Activated T-helper 2 cell treated with anti-CD3 and anti-CD28 coated beads, Interferon-gamma antibody, Interleukin-2, Interleukin-4, amounts not matched to agents 10 μg/mL and 5 μg/mL and 100 μg/mL, durations not matched to agents 14 hours and 24 hours and 36 hours (primary cell): Measurements from ENCODE around the gene HCRTR1. TPM values are rescaled to one million over a fixed set of nuclear protein-coding genes. Genes with fewer than 3 reads are reported as not detected.

Experiments used
- DNase-seq: peaks from one replicate; pipeline ENCODE4 v3.0.0; 2021; ENCODE audit warnings: low spot score
- H3K27ac Mint-ChIP-seq: one replicate; pipeline ENCODE4 v1.8.0; 2021; ENCODE audit warnings: mixed read lengths
- H3K27me3 Mint-ChIP-seq: one replicate; pipeline ENCODE4 v1.8.0; 2021; ENCODE audit warnings: low read depth, mixed read lengths
- H3K36me3 Mint-ChIP-seq: one replicate; pipeline ENCODE4 v1.8.0; 2021; ENCODE audit warnings: low read depth, mixed read lengths
- H3K4me1 Mint-ChIP-seq: one replicate; pipeline ENCODE4 v1.8.0; 2021; ENCODE audit warnings: low read depth, mixed read lengths
- H3K4me3 Mint-ChIP-seq: one replicate; pipeline ENCODE4 v1.8.0; 2021; ENCODE audit warnings: low read depth, mild to moderate bottlenecking, moderate library complexity, mixed read lengths
- H3K9me3 Mint-ChIP-seq: one replicate; pipeline ENCODE4 v1.8.0; 2021; ENCODE audit warnings: mixed read lengths
- intact Hi-C: fragments of 100-400 bp; cut with micrococcal nuclease; formaldehyde crosslinking; loops from one replicate; pipeline ENCODE4 v1.15.1; 2023
- total RNA-seq: library from RNA; stranded (reverse); gene quantifications from 2 replicates; pipeline ENCODE4 v1.2.3, GENCODE V29; 2022

The HCRTR1 gene
- total RNA-seq, 1 donor from 2014 or later: not detected

- H3K27ac Mint-ChIP-seq: no peak overlapping the region
- H3K27me3 Mint-ChIP-seq: no peaks in the 10 kb centered on the region
- intact Hi-C loops: loop anchor here (10.0 kb wide), 2 partner anchors 118 to 428 kb away; partner anchors contain the start of genes ADGRB2 and TMEM39B
- no peaks in the 10 kb centered on the region for H3K36me3 Mint-ChIP-seq
- H3K9me3 Mint-ChIP-seq: no peaks in the 10 kb centered on the region
- DNase-seq: no peak
- H3K4me3 Mint-ChIP-seq: peak overlapping the region; percentile 96
- peaks cover 15% of the 10 kb centered on the region for H3K4me1 Mint-ChIP-seq
These were observed 28.9 kb downstream of the HCRTR1 start for GRCh38 chr1:31646259-31646960.

DNA sequence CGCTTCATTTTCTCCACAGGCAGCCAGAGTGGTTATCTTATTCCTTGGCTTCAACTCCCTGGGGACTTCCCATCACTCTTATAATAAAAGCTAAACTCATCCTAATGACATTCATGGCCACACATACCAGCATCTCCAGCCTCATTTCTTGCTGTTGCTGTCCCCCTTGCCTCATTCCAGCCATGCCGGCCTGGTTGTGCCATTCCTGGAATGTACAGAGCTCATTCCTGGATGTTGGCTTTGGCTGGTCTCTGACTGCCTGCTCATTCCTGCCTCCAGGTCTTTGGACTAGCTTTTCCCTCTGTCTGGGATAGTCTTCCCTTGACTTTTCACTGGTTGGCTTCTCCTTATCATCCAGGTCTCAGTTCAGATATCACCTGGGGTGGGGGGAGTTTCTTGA is 29.6 kb downstream of the HCRTR1 start:
- peaks cover 15% of the 10 kb centered on the region for H3K4me1 Mint-ChIP-seq
- H3K4me3 Mint-ChIP-seq: peak overlapping the region; percentile 96
- no peaks in the 10 kb centered on the region for H3K9me3 Mint-ChIP-seq
- DNase-seq: no peak
- H3K27ac Mint-ChIP-seq: no peak overlapping the region
- intact Hi-C loops: loop anchor here (10.0 kb wide), 2 partner anchors 118 to 428 kb away; partner anchors contain the start of genes ADGRB2 and TMEM39B
- no peaks in the 10 kb centered on the region for H3K27me3 Mint-ChIP-seq
- no peaks in the 10 kb centered on the region for H3K36me3 Mint-ChIP-seq

- intact Hi-C loops: loop anchor here (10.0 kb wide), 2 partner anchors 117 to 427 kb away; partner anchors contain the start of genes ADGRB2 and TMEM39B
- Mint-ChIP-seq H3K27ac (no peak overlapping the region), H3K4me1 (peaks cover 15% of the 10 kb centered on the region), H3K4me3 (no peak overlapping the region), H3K36me3 (no peaks in the 10 kb centered on the region), H3K27me3 (no peaks in the 10 kb centered on the region), H3K9me3 (no peaks in the 10 kb centered on the region)
- no peak for DNase-seq
These were observed 30.7 kb downstream of the HCRTR1 start for GRCh38 chr1:31648190-31648589.

- no peak for DNase-seq
- Mint-ChIP-seq H3K9me3 (no peaks in the 10 kb centered on the region), H3K27me3 (no peaks in the 10 kb centered on the region), H3K27ac (no peak overlapping the region), H3K4me3 (no peak overlapping the region), H3K4me1 (peaks cover 13% of the 10 kb centered on the region), H3K36me3 (no peaks in the 10 kb centered on the region)
- intact Hi-C loops: loop anchor here (10.0 kb wide), 2 partner anchors 116 to 426 kb away; partner anchors contain the start of genes ADGRB2 and TMEM39B
These were observed 31.3 kb downstream of the HCRTR1 start for GRCh38 chr1:31648641-31649357.

- Mint-ChIP-seq H3K4me3 (no peak overlapping the region), H3K36me3 (no peaks in the 10 kb centered on the region), H3K27me3 (no peaks in the 10 kb centered on the region), H3K9me3 (no peaks in the 10 kb centered on the region), H3K4me1 (peaks cover 7% of the 10 kb centered on the region), H3K27ac (no peak overlapping the region)
- intact Hi-C loops: no loop called here
- no peak for DNase-seq
These were observed 32.9 kb downstream of the HCRTR1 start for GRCh38 chr1:31650161-31651088.

- Mint-ChIP-seq H3K4me1 (peaks cover 2% of the 10 kb centered on the region), H3K9me3 (no peaks in the 10 kb centered on the region), H3K36me3 (no peaks in the 10 kb centered on the region), H3K27ac (no peak overlapping the region), H3K27me3 (no peaks in the 10 kb centered on the region), H3K4me3 (no peak overlapping the region)
- DNase-seq: no peak
- intact Hi-C loops: no loop called here
These were observed 33.6 kb downstream of the HCRTR1 start for GRCh38 chr1:31651089-31651420.

- H3K9me3 Mint-ChIP-seq: no peaks in the 10 kb centered on the region
- H3K27ac Mint-ChIP-seq: no peak overlapping the region
- no peak for DNase-seq
- no peaks in the 10 kb centered on the region for H3K27me3 Mint-ChIP-seq
- H3K4me1 Mint-ChIP-seq: no peaks in the 10 kb centered on the region
- H3K4me3 Mint-ChIP-seq: no peak overlapping the region
- no peaks in the 10 kb centered on the region for H3K36me3 Mint-ChIP-seq
- intact Hi-C loops: no loop called here
These were observed 34.3 kb downstream of the HCRTR1 start for GRCh38 chr1:31651766-31652165.

GRCh38 chr1:31652891-31653499 is 35.5 kb downstream of the HCRTR1 start:
- no peaks in the 10 kb centered on the region for H3K9me3 Mint-ChIP-seq
- H3K4me1 Mint-ChIP-seq: no peaks in the 10 kb centered on the region
- H3K27ac Mint-ChIP-seq: no peak overlapping the region
- no peak for DNase-seq
- H3K27me3 Mint-ChIP-seq: peaks cover 2% of the 10 kb centered on the region
- H3K4me3 Mint-ChIP-seq: no peak overlapping the region
- intact Hi-C loops: no loop called here
- no peaks in the 10 kb centered on the region for H3K36me3 Mint-ChIP-seq

DNA sequence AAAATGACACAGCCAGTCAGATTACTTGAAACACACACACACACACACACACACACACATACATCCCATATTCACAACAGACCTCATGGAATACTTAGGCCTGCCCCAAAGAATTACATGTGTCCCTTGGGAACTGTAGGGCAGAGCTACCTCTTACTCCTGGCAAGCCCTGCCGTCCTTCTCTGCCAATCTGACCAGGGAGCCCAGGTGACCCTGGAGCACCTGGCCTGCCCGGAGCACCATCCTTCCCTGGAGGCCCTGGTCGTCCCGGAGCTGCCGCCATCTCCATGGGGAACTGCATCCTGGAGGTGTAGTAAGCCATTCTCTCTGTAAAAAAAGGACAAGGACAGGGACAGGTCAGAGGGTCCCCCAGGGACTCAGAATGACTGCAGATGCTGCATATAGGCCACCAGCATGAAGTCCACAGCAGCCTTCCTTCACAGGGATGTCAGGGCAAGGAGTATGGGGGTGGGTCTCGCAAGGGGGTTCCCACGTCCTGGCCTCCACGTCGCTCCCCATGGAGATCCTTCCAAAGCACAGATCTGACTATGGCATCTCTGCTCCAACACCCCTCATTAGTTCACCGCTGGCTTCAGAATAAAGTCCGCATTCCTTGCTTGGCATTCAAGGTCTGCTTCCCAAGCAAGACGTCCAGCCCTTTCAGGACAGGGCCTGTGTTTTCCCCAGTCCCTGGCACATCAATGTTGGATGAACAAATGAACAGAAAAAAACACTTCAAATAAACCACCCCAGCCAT is 36.4 kb downstream of the HCRTR1 start:
- no peak overlapping the region for H3K27ac Mint-ChIP-seq
- no peaks in the 10 kb centered on the region for H3K9me3 Mint-ChIP-seq
- DNase-seq: no peak
- H3K36me3 Mint-ChIP-seq: no peaks in the 10 kb centered on the region
- intact Hi-C loops: no loop called here
- H3K4me3 Mint-ChIP-seq: no peak overlapping the region
- no peaks in the 10 kb centered on the region for H3K4me1 Mint-ChIP-seq
- H3K27me3 Mint-ChIP-seq: peaks cover 2% of the 10 kb centered on the region

- H3K4me3 Mint-ChIP-seq: no peak overlapping the region
- no peak overlapping the region for H3K27ac Mint-ChIP-seq
- peaks cover 2% of the 10 kb centered on the region for H3K27me3 Mint-ChIP-seq
- H3K4me1 Mint-ChIP-seq: no peaks in the 10 kb centered on the region
- H3K36me3 Mint-ChIP-seq: no peaks in the 10 kb centered on the region
- no peaks in the 10 kb centered on the region for H3K9me3 Mint-ChIP-seq
- intact Hi-C loops: no loop called here
- DNase-seq: no peak
These were observed 36.9 kb downstream of the HCRTR1 start for GRCh38 chr1:31654474-31654776.

- Mint-ChIP-seq H3K36me3 (no peaks in the 10 kb centered on the region), H3K4me1 (no peaks in the 10 kb centered on the region), H3K9me3 (no peaks in the 10 kb centered on the region), H3K27ac (no peak overlapping the region), H3K4me3 (no peak overlapping the region), H3K27me3 (peaks cover 2% of the 10 kb centered on the region)
- DNase-seq: no peak
- intact Hi-C loops: no loop called here
These were observed 37.6 kb downstream of the HCRTR1 start for GRCh38 chr1:31655104-31655503.

DNA sequence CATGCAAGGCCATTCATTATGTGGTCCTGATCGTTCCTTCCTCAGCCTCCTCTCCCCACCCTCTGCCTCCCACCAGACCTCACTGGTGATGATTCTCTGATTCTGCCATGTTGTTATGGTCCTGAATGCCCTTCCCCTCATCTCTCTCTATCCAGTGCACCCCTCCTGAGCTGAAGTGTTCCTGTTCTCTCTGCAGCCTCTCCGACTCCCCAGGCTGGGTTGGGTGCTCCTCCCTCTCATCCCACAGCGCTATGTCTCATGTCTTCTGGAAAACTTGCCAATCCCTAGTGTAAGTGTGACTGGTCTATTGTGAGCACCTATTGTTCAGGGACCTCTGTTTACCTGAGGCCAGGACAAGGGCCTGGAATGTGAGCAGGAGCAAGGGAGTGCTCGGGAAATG is 38.3 kb downstream of the HCRTR1 start:
- Mint-ChIP-seq H3K36me3 (no peaks in the 10 kb centered on the region), H3K4me1 (no peaks in the 10 kb centered on the region), H3K4me3 (no peak overlapping the region), H3K9me3 (no peaks in the 10 kb centered on the region), H3K27me3 (peaks cover 2% of the 10 kb centered on the region), H3K27ac (no peak overlapping the region)
- intact Hi-C loops: no loop called here
- DNase-seq: no peak
